IPS DF 6.9 (cell line): Measurements from ENCODE around the gene PPM1L.
A peak's percentile ranks its signal among the peaks of the same experiment; 100 is the strongest.

Experiments
- DNase-seq: peaks from one replicate; pipeline ENCODE4 v3.0.0-alpha.2; 2013; ENCODE audit warnings: low read depth, low spot score
- H3K27ac ChIP-seq: one replicate; pipeline ENCODE4 v1.5.1; 2013; ENCODE audit warnings: low read length, control low read depth
- H3K27me3 ChIP-seq: 2 replicates; pipeline ENCODE4 v1.6.1; 2013; ENCODE audit warnings: mild to moderate bottlenecking, low read length; ENCODE audit not compliant: control insufficient read depth, insufficient read depth
- H3K36me3 ChIP-seq: 2 replicates; pipeline ENCODE4 v1.6.1; 2013; ENCODE audit warnings: low read length; ENCODE audit not compliant: control insufficient read depth, insufficient read depth
- H3K4me1 ChIP-seq: 2 replicates; pipeline ENCODE4 v1.6.1; 2013; ENCODE audit warnings: low read length; ENCODE audit not compliant: control insufficient read depth, insufficient read depth
- H3K4me3 ChIP-seq: 2 replicates; pipeline ENCODE4 v1.5.1; 2013; ENCODE audit warnings: mild to moderate bottlenecking, low read length
- H3K9me3 ChIP-seq: 2 replicates; pipeline ENCODE4 v1.6.1; 2013; ENCODE audit warnings: low read length, inconsistent platforms; ENCODE audit not compliant: control insufficient read depth, insufficient read depth
- WGBS: extraction: QIAGEN DNeasy Blood & Tissue Kit; methylation state at CpG from one replicate; pipeline ENCODE4 v1.1.7; 2013; ENCODE audit warnings: mixed read lengths, missing lambda C conversion rate; ENCODE audit not compliant: insufficient read length, insufficient coverage; 5-methylcytosine and 5-hydroxymethylcytosine counted together

PPM1L gene

GRCh38 chr3:161104561-161105551, 348.8 kb downstream of the PPM1L start, which contains the start of gene B3GALNT1:
Gene B3GALNT1, minus strand, starts transcription at chr3:161105349. Its CDS starts 18,595 bp downstream, at chr3:161086754.
- H3K9me3 ChIP-seq: no peaks in the 10 kb centered on the region
- H3K4me3 ChIP-seq: peak within 1 kb of the TSS; percentile 60; the same call in 1 of the 2 replicates
- peaks cover 5% of the 10 kb centered on the region; the same call in 1 of the 2 replicates for H3K27me3 ChIP-seq
- H3K4me1 ChIP-seq: no peaks in the 10 kb centered on the region; the same call in 1 of the 2 replicates
- DNase-seq: no peak
- H3K36me3 ChIP-seq: no peaks in the 10 kb centered on the region
- WGBS: no CpG with 5 or more reads among the region's 97 CpGs
- no peak within 1 kb of the TSS for H3K27ac ChIP-seq

GRCh38 chr3:161107311-161107710, 351.3 kb downstream of the PPM1L start:
- Histone ChIP-seq H3K27ac (no peak overlapping the region), H3K4me3 (no peak overlapping the region), H3K4me1 (no peaks in the 10 kb centered on the region; the same call in 1 of the 2 replicates), H3K9me3 (no peaks in the 10 kb centered on the region), H3K36me3 (no peaks in the 10 kb centered on the region), H3K27me3 (peaks cover 5% of the 10 kb centered on the region; the same call in 1 of the 2 replicates)
- no CpG with 5 or more reads among the region's 1 CpG for WGBS
- no peak for DNase-seq

GRCh38 chr3:161108840-161109239, 352.8 kb downstream of the PPM1L start:
- H3K9me3 ChIP-seq: no peaks in the 10 kb centered on the region
- DNase-seq: no peak
- H3K4me1 ChIP-seq: no peaks in the 10 kb centered on the region; the same call in 1 of the 2 replicates
- H3K27me3 ChIP-seq: peaks cover 5% of the 10 kb centered on the region; the same call in 1 of the 2 replicates
- WGBS: no CpG with 5 or more reads among the region's 1 CpG
- no peak overlapping the region for H3K4me3 ChIP-seq
- no peaks in the 10 kb centered on the region for H3K36me3 ChIP-seq
- H3K27ac ChIP-seq: no peak overlapping the region

- Histone ChIP-seq H3K36me3 (no peaks in the 10 kb centered on the region), H3K4me3 (no peak overlapping the region), H3K27me3 (no peaks in the 10 kb centered on the region), H3K4me1 (no peaks in the 10 kb centered on the region), H3K9me3 (no peaks in the 10 kb centered on the region; the same call in 1 of the 2 replicates), H3K27ac (no peak overlapping the region)
- no peak for DNase-seq
- no CpG with 5 or more reads among the region's 3 CpGs for WGBS
Measured at GRCh38 chr3:161117646-161118045, 361.6 kb downstream of the PPM1L start.

GRCh38 chr3:161126495-161126894, 370.5 kb downstream of the PPM1L start:
- Histone ChIP-seq H3K9me3 (no peaks in the 10 kb centered on the region; the same call in 1 of the 2 replicates), H3K27me3 (no peaks in the 10 kb centered on the region), H3K4me3 (no peak overlapping the region), H3K27ac (no peak overlapping the region), H3K4me1 (no peaks in the 10 kb centered on the region), H3K36me3 (no peaks in the 10 kb centered on the region)
- WGBS: no CpG with 5 or more reads among the region's 2 CpGs
- DNase-seq: no peak
